Caco-2 (cell line): ENCODE results near the gene VAT1L. TPM values are rescaled to one million over a fixed set of nuclear protein-coding genes. Genes with fewer than 3 reads are reported as not detected.

Experiments used
- BruUV-seq: library from RNA; stranded (reverse); fragments of 400-500 nt; replicated peaks from 2 replicates; lab custom pipeline; 2021; lab: Mats Ljungman, UMichigan
- CTCF ChIA-PET: fragments of 300-600 bp; sonication (Branson Sonifier 250); formaldehyde crosslinking; loops from one replicate; lab custom pipeline; 2022; ENCODE audit warnings: antibody characterized with exemption; lab: Charles Lee
- POLR2A ChIA-PET: fragments of 300-600 bp; sonication (Branson Sonifier 250); formaldehyde crosslinking; loops from one replicate; lab custom pipeline; 2022; ENCODE audit warnings: antibody characterized with exemption; lab: Charles Lee
- DNase-seq, 2 experiments: peaks; one replicate each; pipeline versions ENCODE4 v3.0.0 to v3.0.0-alpha.2; 2020 to 2022
- H3K27me3 ChIP-seq: replicated peaks from 2 replicates; pipeline ENCODE4 v1.6.0; 2011; ENCODE audit warnings: low read length; ENCODE audit not compliant: control insufficient read depth, insufficient read depth
- H3K36me3 ChIP-seq: 2 replicates; pipeline ENCODE4 v1.5.1; 2011; ENCODE audit warnings: low read length; ENCODE audit not compliant: control insufficient read depth, insufficient read depth
- H3K4me1 ChIP-seq: fragments of 250-450 bp; sonication (Bioruptor Pico); 2 replicates; pipeline ENCODE4 v1.5.1; 2020; ENCODE audit warnings: mild to moderate bottlenecking
- H3K4me3 ChIP-seq: 2 replicates; pipeline ENCODE4 v1.5.1; 2011; ENCODE audit warnings: low read depth, mild to moderate bottlenecking, control low read depth, low read length
- H3K9me3 ChIP-seq: fragments of 250-450 bp; sonication (Bioruptor Pico); 2 replicates; pipeline ENCODE4 v1.5.1; 2020; ENCODE audit warnings: mild to moderate bottlenecking, moderate library complexity
- H3K27ac Mint-ChIP-seq: one replicate; pipeline ENCODE4 v1.8.0; 2022; ENCODE audit warnings: mixed read lengths; ENCODE audit not compliant: unreplicated experiment
- H3K27me3 Mint-ChIP-seq: one replicate; pipeline ENCODE4 v1.8.0; 2022; ENCODE audit warnings: mixed read lengths; ENCODE audit not compliant: insufficient read depth, unreplicated experiment
- H3K36me3 Mint-ChIP-seq: one replicate; pipeline ENCODE4 v1.8.0; 2022; ENCODE audit warnings: mild to moderate bottlenecking, mixed read lengths; ENCODE audit not compliant: insufficient read depth, unreplicated experiment
- H3K4me1 Mint-ChIP-seq: one replicate; pipeline ENCODE4 v1.8.0; 2022; ENCODE audit warnings: low read depth, mixed read lengths; ENCODE audit not compliant: unreplicated experiment
- H3K4me3 Mint-ChIP-seq: one replicate; pipeline ENCODE4 v1.8.0; 2022; ENCODE audit warnings: mild to moderate bottlenecking, moderate library complexity, mixed read lengths; ENCODE audit not compliant: unreplicated experiment
- H3K9me3 Mint-ChIP-seq: one replicate; pipeline ENCODE4 v1.8.0; 2022; ENCODE audit warnings: mixed read lengths; ENCODE audit not compliant: unreplicated experiment
- CTCF ChIP-seq, 2 experiments: fragments of 200-600 bp in 1 of 2; IDR thresholded peaks; 1 replicate in 1 of 2; 2 replicates in 1 of 2; pipeline versions ENCODE4 v1.5.1 to v1.8.0; 2011 to 2022; ENCODE audit warnings: antibody characterized with exemption in 1 of 2, control low read depth in 1 of 2, inconsistent platforms in 1 of 2, low read depth in 1 of 2, low read length in 1 of 2, mild to moderate bottlenecking in 1 of 2, moderate library complexity in 1 of 2; ENCODE audit not compliant: insufficient read depth in 1 of 2, severe bottlenecking in 1 of 2, unreplicated experiment in 1 of 2
- intact Hi-C: fragments of 100-400 bp; cut with micrococcal nuclease; formaldehyde crosslinking; loops from one replicate; pipeline ENCODE4 v1.10.0; 2022; ENCODE audit not compliant: unreplicated experiment
- total RNA-seq: library from RNA; stranded (reverse); gene quantifications from 2 replicates; pipeline ENCODE4 v1.2.3, GENCODE V29; 2022

Gene VAT1L
- total RNA-seq, 1 experiment from 2014 or later = not detected

GRCh38 chr16:77873066-77873465 is 84.7 kb downstream of the VAT1L start:
- Mint-ChIP-seq H3K27me3 (peaks cover 3% of the 10 kb centered on the region), H3K36me3 (no peaks in the 10 kb centered on the region), H3K4me1 (no peaks in the 10 kb centered on the region), H3K9me3 (no peaks in the 10 kb centered on the region), H3K27ac (no peak overlapping the region), H3K4me3 (no peak overlapping the region)
- Histone ChIP-seq H3K4me3 (no peak overlapping the region), H3K36me3 (no peaks in the 10 kb centered on the region), H3K27me3 (no peaks in the 10 kb centered on the region), H3K9me3 (no peaks in the 10 kb centered on the region), H3K4me1 (no peaks in the 10 kb centered on the region)
- POLR2A ChIA-PET = no interaction called here
- CTCF ChIA-PET = no interaction called here
- BruUV-seq = no TSS peak
- no peak for TF ChIP-seq CTCF (IDR thresholded peaks at IDR 0.05; ENCODE audit: insufficient read depth in 1 of 2, low read depth in 1 of 2, low read length in 1 of 2, severe bottlenecking in 1 of 2, unreplicated experiment in 1 of 2)
- no peak for DNase-seq
- intact Hi-C loops = no loop called here

DNA sequence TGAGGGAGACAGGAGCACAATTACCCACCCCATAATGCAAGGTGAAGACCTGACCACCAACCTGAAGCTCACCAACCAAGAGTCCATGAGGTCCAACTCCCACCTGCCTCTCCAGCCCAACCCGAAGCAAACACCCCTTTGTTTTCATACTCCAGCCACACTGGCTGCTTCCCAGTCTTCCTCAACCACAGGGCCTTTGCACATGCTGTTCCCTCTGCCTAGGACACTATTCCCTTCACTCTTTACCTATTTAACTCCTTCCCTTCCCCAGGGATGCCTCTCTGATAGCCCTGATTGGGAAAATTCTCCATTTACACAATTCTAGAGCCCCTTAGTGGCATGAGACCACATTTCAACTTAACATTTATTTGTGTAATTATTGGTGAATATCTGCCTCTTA is 86.0 kb downstream of the VAT1L start:
- POLR2A ChIA-PET = no interaction called here

DNA sequence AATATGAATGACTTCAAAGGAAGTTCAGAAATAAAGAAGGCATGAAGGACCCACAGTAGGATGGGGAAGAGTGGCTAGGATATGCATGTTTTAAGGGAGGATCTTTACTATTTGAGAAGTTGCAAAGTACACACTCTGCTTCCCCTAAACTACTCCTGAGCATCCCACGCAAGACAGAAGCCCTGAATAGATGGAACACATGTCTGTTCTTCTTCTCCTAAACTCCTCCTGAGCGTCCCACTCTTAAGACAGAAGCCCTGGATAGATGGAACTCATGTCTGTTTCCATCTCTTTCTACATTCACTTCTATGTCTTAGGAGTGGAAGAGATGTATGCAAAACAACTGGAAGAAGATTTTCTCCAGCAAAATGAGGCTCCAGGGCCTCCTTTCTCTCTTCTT is 88.4 kb downstream of the VAT1L start:
- Mint-ChIP-seq H3K36me3 (no peaks in the 10 kb centered on the region), H3K27ac (no peak overlapping the region), H3K9me3 (no peaks in the 10 kb centered on the region), H3K4me1 (no peaks in the 10 kb centered on the region), H3K4me3 (no peak overlapping the region), H3K27me3 (peaks cover 8% of the 10 kb centered on the region)
- no peak for DNase-seq
- POLR2A ChIA-PET = no interaction called here
- CTCF ChIA-PET = no interaction called here
- Histone ChIP-seq H3K36me3 (no peaks in the 10 kb centered on the region), H3K27me3 (no peaks in the 10 kb centered on the region), H3K9me3 (no peaks in the 10 kb centered on the region), H3K4me1 (no peaks in the 10 kb centered on the region), H3K4me3 (no peak overlapping the region)
- intact Hi-C loops = no loop called here
- TF ChIP-seq CTCF (IDR thresholded peaks at IDR 0.05; ENCODE audit: insufficient read depth in 1 of 2, low read depth in 1 of 2, low read length in 1 of 2, severe bottlenecking in 1 of 2, unreplicated experiment in 1 of 2) = no peak
- no TSS peak for BruUV-seq

More for the DNA sequence above, 86.0 kb downstream of the VAT1L start:
- Histone ChIP-seq H3K4me1 (no peaks in the 10 kb centered on the region), H3K4me3 (no peak overlapping the region), H3K9me3 (no peaks in the 10 kb centered on the region), H3K36me3 (no peaks in the 10 kb centered on the region), H3K27me3 (no peaks in the 10 kb centered on the region)
- Mint-ChIP-seq H3K9me3 (no peaks in the 10 kb centered on the region), H3K4me3 (no peak overlapping the region), H3K27ac (no peak overlapping the region), H3K27me3 (peaks cover 8% of the 10 kb centered on the region), H3K4me1 (no peaks in the 10 kb centered on the region), H3K36me3 (no peaks in the 10 kb centered on the region)
- no peak for TF ChIP-seq CTCF (IDR thresholded peaks at IDR 0.05; ENCODE audit: insufficient read depth in 1 of 2, low read depth in 1 of 2, low read length in 1 of 2, severe bottlenecking in 1 of 2, unreplicated experiment in 1 of 2)
- no TSS peak for BruUV-seq
- CTCF ChIA-PET = interaction anchor here (0.5 kb wide), 1 partner anchor 10 kb away, joined by 3 read pairs; no protein-coding TSS in a partner anchor
- intact Hi-C loops = no loop called here
- DNase-seq = no peak
